RWPE1 (cell line): ENCODE results near the gene FBXW11.
"Not testable (repeated sequence)": the region's sequence is repeated elsewhere in the genome, so short reads cannot be mapped to it uniquely, and the experiment has no call there.

ENCODE experiments used
- CTCF ChIA-PET: fragments of 350-600 bp; sonication (Branson Sonifier 250); formaldehyde crosslinking; extraction: SDS; loops from one replicate; lab custom pipeline; 2021; lab: Yijun Ruan, JAX
- POLR2A ChIA-PET: fragments of 400-600 bp; formaldehyde crosslinking; extraction: SDS; loops from one replicate; lab custom pipeline; 2020; ENCODE audit warnings: antibody characterized with exemption; ENCODE audit not compliant: low non-redundant PET; lab: Yijun Ruan, JAX
- DNase-seq: peaks from one replicate; pipeline ENCODE4 v3.0.0; 2012; ENCODE audit warnings: low spot score
- H3K27ac ChIP-seq: fragments of 450-650 bp; 2 replicates; pipeline ENCODE4 v1.5.1; 2017
- CTCF ChIP-seq: fragments of 450-650 bp; conservative IDR thresholded peaks from 2 replicates; pipeline ENCODE4 v1.5.1; 2017; ENCODE audit warnings: low read depth, mild to moderate bottlenecking

The FBXW11 gene

GRCh38 chr5:172031894-172032461, 25.5 kb upstream of the FBXW11 start:
- no peak for TF ChIP-seq CTCF
- ChIA-PET CTCF (interaction anchor here (0.6 kb wide), 1 partner anchor 28 kb away, joined by 3 read pairs; no protein-coding TSS in a partner anchor), POLR2A (interaction anchor here (0.6 kb wide), 1 partner anchor 25 kb away, joined by 4 read pairs; the partner anchor contains the start of gene FBXW11)
- H3K27ac ChIP-seq = no peak overlapping the region
- DNase-seq = no peak

GRCh38 chr5:172029876-172030275, 23.4 kb upstream of the FBXW11 start:
- CTCF ChIA-PET = no interaction called here

GRCh38 chr5:172028167-172028566, 21.7 kb upstream of the FBXW11 start:
- CTCF ChIA-PET = no interaction called here
- TF ChIP-seq CTCF = no peak
- DNase-seq = no peak
- POLR2A ChIA-PET = no interaction called here
- H3K27ac ChIP-seq = no peak overlapping the region

More at GRCh38 chr5:172029876-172030275, 23.4 kb upstream of the FBXW11 start:
- POLR2A ChIA-PET = no interaction called here
- no peak for DNase-seq
- H3K27ac ChIP-seq = no peak overlapping the region
- no peak for TF ChIP-seq CTCF

GRCh38 chr5:172020110-172020786, 13.8 kb upstream of the FBXW11 start:
- POLR2A ChIA-PET, H3K27ac ChIP-seq, DNase-seq: not testable (repeated sequence)
- CTCF ChIA-PET = interaction anchor here (0.6 to 1.3 kb wide), 8 partner anchors 10 to 262 kb away, joined by 3 to 6 read pairs (median 3); partner anchors contain the start of gene STK10

- ChIA-PET CTCF (interaction anchor here (0.6 to 1.0 kb wide), 2 partner anchors 63 to 278 kb away, joined by 4 to 6 read pairs; no protein-coding TSS in a partner anchor), POLR2A (no interaction called here)
- no peak overlapping the region for H3K27ac ChIP-seq
- TF ChIP-seq CTCF = no peak
- no peak for DNase-seq
Measured at GRCh38 chr5:172015346-172015745, 8.9 kb upstream of the FBXW11 start.

GRCh38 chr5:172010278-172010677, 3.8 kb upstream of the FBXW11 start:
- no peak for DNase-seq
- H3K27ac ChIP-seq = no peak overlapping the region
- ChIA-PET CTCF (interaction anchor here (0.6 to 1.3 kb wide), 5 partner anchors 10 to 380 kb away, joined by 3 to 7 read pairs (median 6); no protein-coding TSS in a partner anchor), POLR2A (interaction anchor here (0.6 kb wide), 1 partner anchor 49 kb away, joined by 3 read pairs; no protein-coding TSS in a partner anchor)
- no peak; the same call in 1 of the 2 replicates for TF ChIP-seq CTCF
